ENCODE measurements around the gene PIAS2. TPM values are rescaled to one million over a fixed set of nuclear protein-coding genes. Genes with fewer than 3 reads are reported as not detected.
A peak's percentile ranks its signal among the peaks of the same experiment; 100 is the strongest.
"Not testable (repeated sequence)": the region's sequence is repeated elsewhere in the genome, so short reads cannot be mapped to it uniquely, and the experiment has no call there.

PIAS2 gene
- polyA plus RNA-seq (6.4 to 17.0 TPM (median 11.4 TPM) in 3 replicates), polyA minus RNA-seq (14.0 to 23.0 TPM (median 18.3 TPM) in 3 replicates)
- 23.9 TPM for polyA plus RNA-seq (2011; ENCODE audit: low read depth)
- polyA plus RNA-seq (2011; cell fraction: cytosol; rRNA removed) = 6.6 and 12.7 TPM in 2 replicates
- 12.5 and 20.2 TPM in 2 replicates for polyA plus RNA-seq (2011; cell fraction: nucleus; rRNA removed)
- 5.5 and 7.5 TPM in 2 replicates for polyA plus RNA-seq (2012; ENCODE audit: low replicate concordance)
- 2.9 TPM for polyA minus RNA-seq (2011; cell fraction: cytosol; rRNA and poly(A)+ RNA removed)
- 11.6 and 27.6 TPM in 2 replicates for polyA minus RNA-seq (2011; cell fraction: nucleus; rRNA and poly(A)+ RNA removed)

GRCh38 chr18:46917108-46917802 lies at the start of gene PIAS2, which contains the start of gene KATNAL2:
TSS of gene PIAS2 (minus strand) at chr18:46917507. CDS start at chr18:46917345, 162 bp downstream.
TSS of gene KATNAL2 (plus strand) at chr18:46917602. CDS start at chr18:46946873, 29,271 bp downstream.
- Histone ChIP-seq H3K4me1 (ENCODE audit: control insufficient read depth, extremely low read depth, insufficient read depth, low read length) (no peaks in the 10 kb centered on the region), H3K9me3 (ENCODE audit: control insufficient read depth, low read depth, low read length) (no peaks in the 10 kb centered on the region), H3K4me2 (ENCODE audit: control insufficient read depth, extremely low read depth, insufficient read depth, low read depth, low read length) (peak within 1 kb of the TSS; percentile 99), H3K4me3 (ENCODE audit: control insufficient read depth in 2 of 3, extremely low read depth in 1 of 3, insufficient read depth in 2 of 3, low read depth in 1 of 3, low read length in 3 of 3) (peak within 1 kb of the TSS; percentile 71 to 96 (median 93)), H3K79me2 (ENCODE audit: control insufficient read depth, insufficient read depth, low read length) (peaks cover 41% of the 10 kb centered on the region), H3K9ac (ENCODE audit: control insufficient read depth, extremely low read depth, insufficient read depth, low read length) (peak within 1 kb of the TSS; percentile 91), H3K36me3 (ENCODE audit: control insufficient read depth in 2 of 2, extremely low read depth in 1 of 2, insufficient read depth in 2 of 2, low read length in 2 of 2) (no peaks in the 10 kb centered on the region), H3K9me1 (ENCODE audit: control insufficient read depth, extremely low read depth, insufficient read depth, low read length) (no peaks in the 10 kb centered on the region), H3K27ac (ENCODE audit: control insufficient read depth, insufficient read depth, low read length) (peak within 1 kb of the TSS; percentile 69), H4K20me1 (ENCODE audit: control insufficient read depth, extremely low read depth, insufficient read depth, low read length) (no peaks in the 10 kb centered on the region), H2AFZ (ENCODE audit: control insufficient read depth, low read length) (peak within 1 kb of the TSS; percentile 95), H3K27me3 (ENCODE audit: control insufficient read depth, extremely low read depth, insufficient read depth, low read length) (no peaks in the 10 kb centered on the region)
- dilution Hi-C loops (cut with MboI; ENCODE audit: extremely low pct_ligation_motif_present, low sequenced_read_pairs) = no loop called here
- DNase-seq (ENCODE audit: low read depth, low spot score) (no peak), FAIRE-seq (no peak)
- TF ChIP-seq, protein P1, sequence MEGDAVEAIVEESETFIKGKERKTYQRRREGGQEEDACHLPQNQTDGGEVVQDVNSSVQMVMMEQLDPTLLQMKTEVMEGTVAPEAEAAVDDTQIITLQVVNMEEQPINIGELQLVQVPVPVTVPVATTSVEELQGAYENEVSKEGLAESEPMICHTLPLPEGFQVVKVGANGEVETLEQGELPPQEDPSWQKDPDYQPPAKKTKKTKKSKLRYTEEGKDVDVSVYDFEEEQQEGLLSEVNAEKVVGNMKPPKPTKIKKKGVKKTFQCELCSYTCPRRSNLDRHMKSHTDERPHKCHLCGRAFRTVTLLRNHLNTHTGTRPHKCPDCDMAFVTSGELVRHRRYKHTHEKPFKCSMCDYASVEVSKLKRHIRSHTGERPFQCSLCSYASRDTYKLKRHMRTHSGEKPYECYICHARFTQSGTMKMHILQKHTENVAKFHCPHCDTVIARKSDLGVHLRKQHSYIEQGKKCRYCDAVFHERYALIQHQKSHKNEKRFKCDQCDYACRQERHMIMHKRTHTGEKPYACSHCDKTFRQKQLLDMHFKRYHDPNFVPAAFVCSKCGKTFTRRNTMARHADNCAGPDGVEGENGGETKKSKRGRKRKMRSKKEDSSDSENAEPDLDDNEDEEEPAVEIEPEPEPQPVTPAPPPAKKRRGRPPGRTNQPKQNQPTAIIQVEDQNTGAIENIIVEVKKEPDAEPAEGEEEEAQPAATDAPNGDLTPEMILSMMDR (optimal IDR thresholded peaks at IDR 0.05 in 1 of 3, IDR thresholded peaks at IDR 0.05 in 1 of 3, conservative IDR thresholded peaks at IDR 0.05 in 1 of 3; ENCODE audit: extremely low read depth in 1 of 3, insufficient read depth in 2 of 3, low read length in 3 of 3) = peak in 1 of 3 experiments; percentile 8
- TF ChIP-seq EZH2 (IDR thresholded peaks at IDR 0.05; ENCODE audit: low read length) = no peak

DNA sequence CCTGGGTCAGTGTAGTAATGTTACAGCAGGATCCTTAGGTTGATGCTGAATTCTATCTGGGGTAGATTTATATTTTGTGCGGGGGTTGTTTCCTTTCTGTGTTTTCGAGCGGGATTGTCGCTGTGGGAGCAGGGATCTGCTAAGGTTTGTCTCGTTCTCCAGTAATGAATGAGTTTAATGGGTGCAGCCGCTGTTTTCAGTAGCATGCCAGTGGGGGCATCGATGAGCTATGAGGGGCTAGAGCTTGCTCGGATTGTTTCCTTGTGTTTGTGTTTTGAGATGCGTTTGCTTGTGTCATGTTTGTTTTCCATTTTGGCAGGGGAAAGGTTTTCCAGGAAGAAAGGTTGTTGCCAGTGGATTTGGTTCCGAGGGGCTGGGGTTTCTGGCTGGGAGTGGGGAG lies 49.0 kb upstream of the PIAS2 start:
- H3K79me2 ChIP-seq (ENCODE audit: control insufficient read depth, insufficient read depth, low read length); H3K9me3 ChIP-seq (ENCODE audit: control insufficient read depth, low read depth, low read length); FAIRE-seq; dilution Hi-C loops (cut with MboI; ENCODE audit: extremely low pct_ligation_motif_present, low sequenced_read_pairs); H3K4me2 ChIP-seq (ENCODE audit: control insufficient read depth, extremely low read depth, insufficient read depth, low read depth, low read length); H3K9ac ChIP-seq (ENCODE audit: control insufficient read depth, extremely low read depth, insufficient read depth, low read length); H2AFZ ChIP-seq (ENCODE audit: control insufficient read depth, low read length); H4K20me1 ChIP-seq (ENCODE audit: control insufficient read depth, extremely low read depth, insufficient read depth, low read length); H3K4me3 ChIP-seq (ENCODE audit: control insufficient read depth in 2 of 3, extremely low read depth in 1 of 3, insufficient read depth in 2 of 3, low read depth in 1 of 3, low read length in 3 of 3); H3K27ac ChIP-seq (ENCODE audit: control insufficient read depth, insufficient read depth, low read length); H3K9me1 ChIP-seq (ENCODE audit: control insufficient read depth, extremely low read depth, insufficient read depth, low read length); H3K27me3 ChIP-seq (ENCODE audit: control insufficient read depth, extremely low read depth, insufficient read depth, low read length); DNase-seq (ENCODE audit: low read depth, low spot score); H3K36me3 ChIP-seq (ENCODE audit: control insufficient read depth in 2 of 2, extremely low read depth in 1 of 2, insufficient read depth in 2 of 2, low read length in 2 of 2); H3K4me1 ChIP-seq (ENCODE audit: control insufficient read depth, extremely low read depth, insufficient read depth, low read length): not testable (repeated sequence)

GRCh38 chr18:46964579-46965293 lies 47.4 kb upstream of the PIAS2 start:
- not testable (repeated sequence) for FAIRE-seq

More at GRCh38 chr18:46964579-46965293, 47.4 kb upstream of the PIAS2 start:
- H3K9me3 ChIP-seq (ENCODE audit: control insufficient read depth, low read depth, low read length); H3K4me3 ChIP-seq (ENCODE audit: control insufficient read depth in 2 of 3, extremely low read depth in 1 of 3, insufficient read depth in 2 of 3, low read depth in 1 of 3, low read length in 3 of 3); H3K4me2 ChIP-seq (ENCODE audit: control insufficient read depth, extremely low read depth, insufficient read depth, low read depth, low read length); H3K27ac ChIP-seq (ENCODE audit: control insufficient read depth, insufficient read depth, low read length); H3K9ac ChIP-seq (ENCODE audit: control insufficient read depth, extremely low read depth, insufficient read depth, low read length); dilution Hi-C loops (cut with MboI; ENCODE audit: extremely low pct_ligation_motif_present, low sequenced_read_pairs); H3K27me3 ChIP-seq (ENCODE audit: control insufficient read depth, extremely low read depth, insufficient read depth, low read length); H3K4me1 ChIP-seq (ENCODE audit: control insufficient read depth, extremely low read depth, insufficient read depth, low read length); H3K79me2 ChIP-seq (ENCODE audit: control insufficient read depth, insufficient read depth, low read length); H3K9me1 ChIP-seq (ENCODE audit: control insufficient read depth, extremely low read depth, insufficient read depth, low read length); H4K20me1 ChIP-seq (ENCODE audit: control insufficient read depth, extremely low read depth, insufficient read depth, low read length); H3K36me3 ChIP-seq (ENCODE audit: control insufficient read depth in 2 of 2, extremely low read depth in 1 of 2, insufficient read depth in 2 of 2, low read length in 2 of 2); H2AFZ ChIP-seq (ENCODE audit: control insufficient read depth, low read length); DNase-seq (ENCODE audit: low read depth, low spot score): not testable (repeated sequence)

Data from keratinocyte (primary cell).